Measurements from ENCODE around the gene MYB. TPM values are rescaled to one million over a fixed set of nuclear protein-coding genes. Genes with fewer than 3 reads are reported as not detected.

The MYB gene
- total RNA-seq, 2 donors from 2014 or later, result 5.3 to 5.4 TPM

- Histone ChIP-seq H3K4me3 (ENCODE audit: low read length) (no peak overlapping the region), H3K27ac (ENCODE audit: low read depth, low read length) (no peak overlapping the region), H3K4me1 (ENCODE audit: control insufficient read depth, insufficient read depth, low read length) (no peaks in the 10 kb centered on the region), H3K27me3 (ENCODE audit: control insufficient read depth, insufficient read depth, low read length, poor library complexity, severe bottlenecking) (no peaks in the 10 kb centered on the region), H3K9ac (ENCODE audit: extremely low read depth, low read length, poor library complexity, severe bottlenecking) (no peak overlapping the region), H3K36me3 (ENCODE audit: control insufficient read depth, insufficient read depth, low read length) (peaks cover 13% of the 10 kb centered on the region), H3K9me3 (ENCODE audit: control insufficient read depth, low read length) (no peaks in the 10 kb centered on the region)
- peaks cover 44% of the 10 kb centered on the region for H3K36me3 Mint-ChIP-seq (ENCODE audit: low read depth)
- no peak overlapping the region for H3K4me3 Mint-ChIP-seq
- H3K4me1 Mint-ChIP-seq, result no peaks in the 10 kb centered on the region
- no peak overlapping the region for H3K27ac Mint-ChIP-seq
- 86 to 92% methylated on average over 2 of the region's 2 CpGs for WGBS, 2 experiments (ENCODE audit: insufficient coverage in 1 of 2, insufficient read length in 1 of 2)
- no peak for DNase-seq
- TF ChIP-seq, protein P1, sequence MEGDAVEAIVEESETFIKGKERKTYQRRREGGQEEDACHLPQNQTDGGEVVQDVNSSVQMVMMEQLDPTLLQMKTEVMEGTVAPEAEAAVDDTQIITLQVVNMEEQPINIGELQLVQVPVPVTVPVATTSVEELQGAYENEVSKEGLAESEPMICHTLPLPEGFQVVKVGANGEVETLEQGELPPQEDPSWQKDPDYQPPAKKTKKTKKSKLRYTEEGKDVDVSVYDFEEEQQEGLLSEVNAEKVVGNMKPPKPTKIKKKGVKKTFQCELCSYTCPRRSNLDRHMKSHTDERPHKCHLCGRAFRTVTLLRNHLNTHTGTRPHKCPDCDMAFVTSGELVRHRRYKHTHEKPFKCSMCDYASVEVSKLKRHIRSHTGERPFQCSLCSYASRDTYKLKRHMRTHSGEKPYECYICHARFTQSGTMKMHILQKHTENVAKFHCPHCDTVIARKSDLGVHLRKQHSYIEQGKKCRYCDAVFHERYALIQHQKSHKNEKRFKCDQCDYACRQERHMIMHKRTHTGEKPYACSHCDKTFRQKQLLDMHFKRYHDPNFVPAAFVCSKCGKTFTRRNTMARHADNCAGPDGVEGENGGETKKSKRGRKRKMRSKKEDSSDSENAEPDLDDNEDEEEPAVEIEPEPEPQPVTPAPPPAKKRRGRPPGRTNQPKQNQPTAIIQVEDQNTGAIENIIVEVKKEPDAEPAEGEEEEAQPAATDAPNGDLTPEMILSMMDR (conservative IDR thresholded peaks at IDR 0.05), result no peak
- H3K9me3 Mint-ChIP-seq, result no peaks in the 10 kb centered on the region
- H3K27me3 Mint-ChIP-seq (ENCODE audit: insufficient read depth), result no peaks in the 10 kb centered on the region
Observed at GRCh38 chr6:135195041-135195440, 13.9 kb downstream of the MYB start.

DNA sequence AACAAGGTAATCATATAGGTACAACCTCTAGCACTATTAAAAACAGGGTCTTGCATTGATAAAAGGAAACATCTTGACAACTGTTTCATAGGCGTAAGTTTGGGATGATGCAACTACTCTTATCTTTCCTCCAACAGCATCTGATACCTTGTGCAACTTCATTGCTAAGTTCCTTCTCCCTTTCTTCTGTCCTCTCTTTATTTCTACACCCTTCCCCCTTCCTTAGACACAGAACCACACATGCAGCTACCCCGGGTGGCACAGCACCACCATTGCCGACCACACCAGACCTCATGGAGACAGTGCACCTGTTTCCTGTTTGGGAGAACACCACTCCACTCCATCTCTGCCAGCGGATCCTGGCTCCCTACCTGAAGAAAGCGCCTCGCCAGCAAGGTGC lies 14.4 kb downstream of the MYB start:
- Histone ChIP-seq H3K27me3 (ENCODE audit: control insufficient read depth, insufficient read depth, low read length, poor library complexity, severe bottlenecking) (no peaks in the 10 kb centered on the region), H3K9ac (ENCODE audit: extremely low read depth, low read length, poor library complexity, severe bottlenecking) (no peak overlapping the region), H3K9me3 (ENCODE audit: control insufficient read depth, low read length) (no peaks in the 10 kb centered on the region), H3K36me3 (ENCODE audit: control insufficient read depth, insufficient read depth, low read length) (peaks cover 13% of the 10 kb centered on the region), H3K4me3 (ENCODE audit: low read length) (no peak overlapping the region), H3K27ac (ENCODE audit: low read depth, low read length) (no peak overlapping the region), H3K4me1 (ENCODE audit: control insufficient read depth, insufficient read depth, low read length) (no peaks in the 10 kb centered on the region)
- H3K4me1 Mint-ChIP-seq, result no peaks in the 10 kb centered on the region
- H3K9me3 Mint-ChIP-seq, result no peaks in the 10 kb centered on the region
- no peak overlapping the region for H3K27ac Mint-ChIP-seq
- no peak for DNase-seq
- no peaks in the 10 kb centered on the region for H3K27me3 Mint-ChIP-seq (ENCODE audit: insufficient read depth)
- H3K36me3 Mint-ChIP-seq (ENCODE audit: low read depth), result peaks cover 48% of the 10 kb centered on the region
- no peak overlapping the region for H3K4me3 Mint-ChIP-seq
- TF ChIP-seq, protein P1 (conservative IDR thresholded peaks at IDR 0.05), result no peak
- WGBS, 2 experiments (ENCODE audit: insufficient coverage in 1 of 2, insufficient read length in 1 of 2), result 96 to 100% methylated on average over 1 to 6 of the region's 6 CpGs

DNA sequence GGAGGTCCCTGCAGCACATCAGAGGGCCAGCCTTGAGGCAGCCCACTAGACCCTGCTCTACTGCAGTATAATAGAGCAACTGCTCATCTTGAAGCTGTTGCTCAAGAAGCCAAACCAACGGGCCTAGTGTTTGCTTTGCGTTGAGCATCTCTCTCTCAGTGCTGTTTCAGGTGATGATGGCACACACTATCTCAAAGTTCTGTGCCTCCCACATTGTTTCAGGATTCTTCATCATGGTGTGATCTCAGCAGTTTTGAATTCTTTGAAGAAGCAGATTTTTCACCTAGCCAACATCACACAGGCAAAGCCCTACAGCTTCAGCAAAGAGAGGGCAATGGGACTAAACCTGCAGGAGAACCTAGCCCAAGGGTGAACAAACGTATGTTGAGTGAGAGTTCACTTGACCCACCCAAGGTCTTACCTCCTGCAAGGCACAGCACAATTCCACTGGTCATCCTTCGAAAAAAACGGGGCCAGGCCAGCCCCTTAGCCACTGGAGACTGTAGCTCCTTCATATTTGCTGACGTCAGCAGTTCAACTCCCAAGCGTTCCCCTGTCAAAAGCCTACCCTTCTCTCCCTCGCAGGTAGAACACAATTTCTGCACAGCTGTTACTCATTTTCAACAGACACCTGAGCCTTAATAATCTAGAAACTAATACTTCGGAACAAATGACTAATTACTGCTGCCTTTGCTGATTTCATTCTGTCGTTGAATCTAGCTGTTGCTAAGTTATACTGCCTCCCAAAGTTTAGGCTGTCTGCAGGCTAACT lies 15.8 kb downstream of the MYB start:
- H3K27ac ChIP-seq (ENCODE audit: low read depth, low read length), result no peak overlapping the region
- 90 to 94% methylated on average over 8 to 10 of the region's 10 CpGs for WGBS, 2 experiments (ENCODE audit: insufficient coverage in 1 of 2, insufficient read length in 1 of 2)
- Mint-ChIP-seq H3K36me3 (ENCODE audit: low read depth) (peaks cover 45% of the 10 kb centered on the region), H3K27ac (no peak overlapping the region), H3K4me1 (no peaks in the 10 kb centered on the region), H3K4me3 (no peak overlapping the region), H3K9me3 (no peaks in the 10 kb centered on the region), H3K27me3 (ENCODE audit: insufficient read depth) (no peaks in the 10 kb centered on the region)
- peaks cover 13% of the 10 kb centered on the region for H3K36me3 ChIP-seq (ENCODE audit: control insufficient read depth, insufficient read depth, low read length)
- H3K4me3 ChIP-seq (ENCODE audit: low read length), result no peak overlapping the region
- no peaks in the 10 kb centered on the region for H3K27me3 ChIP-seq (ENCODE audit: control insufficient read depth, insufficient read depth, low read length, poor library complexity, severe bottlenecking)
- no peak overlapping the region for H3K9ac ChIP-seq (ENCODE audit: extremely low read depth, low read length, poor library complexity, severe bottlenecking)
- no peaks in the 10 kb centered on the region for H3K4me1 ChIP-seq (ENCODE audit: control insufficient read depth, insufficient read depth, low read length)
- TF ChIP-seq, protein P1 (conservative IDR thresholded peaks at IDR 0.05), result no peak
- DNase-seq, result no peak
- H3K9me3 ChIP-seq (ENCODE audit: control insufficient read depth, low read length), result no peaks in the 10 kb centered on the region

Data from endodermal cell (in vitro differentiated cells).